Left lung (tissue), 10 donors: ENCODE results near the gene COL4A2. TPM values are rescaled to one million over a fixed set of nuclear protein-coding genes. Genes with fewer than 3 reads are reported as not detected.
A peak's percentile ranks its signal among the peaks of the same experiment; 100 is the strongest.

Experiments used
- ATAC-seq: fragments of 200-7000 bp; cut with Tn5 transposase; one replicate; pipeline ENCODE4 v1.9.1; 2020; ENCODE audit warnings: moderate library complexity
- DNase-seq, 4 donors: peaks; one replicate each; pipeline ENCODE4 v3.0.0-alpha.2; 2013 to 2020
- H3K27ac ChIP-seq, 2 donors: fragments of 200-600 bp; sonication (generic) in 1 of 2; one replicate each; pipeline versions ENCODE4 v1.5.0 to v1.8.0; 2020 to 2021
- H3K27me3 ChIP-seq, 2 donors: fragments of 200-600 bp; sonication (generic) in 1 of 2; one replicate each; pipeline versions ENCODE4 v1.5.0 to v1.8.0; 2020 to 2021
- H3K36me3 ChIP-seq, 2 donors: fragments of 200-600 bp; sonication (generic) in 1 of 2; one replicate each; pipeline versions ENCODE4 v1.5.0 to v1.8.0; 2020 to 2021
- H3K4me1 ChIP-seq, 2 donors: fragments of 200-600 bp; one replicate each; pipeline ENCODE4 v1.8.0; 2021
- H3K4me3 ChIP-seq, 2 donors: fragments of 200-600 bp; sonication (generic) in 1 of 2; one replicate each; pipeline versions ENCODE4 v1.5.0 to v1.8.0; 2020 to 2021; ENCODE audit warnings: mild to moderate bottlenecking in 1 of 2
- H3K9me3 ChIP-seq, 2 donors: fragments of 200-600 bp; sonication (generic) in 1 of 2; one replicate each; pipeline versions ENCODE4 v1.5.0 to v1.8.0; 2020 to 2021
- CTCF ChIP-seq, 2 donors: fragments of 200-600 bp; sonication (generic) in 1 of 2; IDR thresholded peaks; one replicate each; pipeline versions ENCODE4 v1.5.0 to v1.8.0; 2021; ENCODE audit warnings: antibody characterized with exemption in 2 of 2
- intact Hi-C, 2 donors: fragments of 100-400 bp; cut with DNase I; formaldehyde crosslinking; loops; one replicate each; pipeline versions ENCODE4 v1.11.2 to v1.14.2; 2022
- polyA plus RNA-seq, 6 donors: library from polyadenylated mRNA; unstranded; fragments of 120-200 nt; gene quantifications; one replicate each; pipeline ENCODE4 v1.2.1, GENCODE V29; 2013; ENCODE audit not compliant: insufficient read length in 6 of 6
- total RNA-seq, 2 donors: library from RNA; stranded (reverse); fragmentation: NEBNext Ultra II Directional; extraction: Animal tissue kit (Norgen Biotek cat#: 25700); gene quantifications; one replicate each; pipeline ENCODE4 v1.2.1, GENCODE V29; 2021
- donor health status: DM: no; HTN: yes; CAD: no.
- donor health status: DM: no; HTN: no; CAD: no.

Gene COL4A2
- total and polyA plus RNA-seq, 8 donors: 307 to 638 (median 395) TPM

- no peaks in the 10 kb centered on the region for H3K9me3 ChIP-seq
- no peak overlapping the region for H3K4me3 ChIP-seq
- ATAC-seq (no peak), DNase-seq (peak in 2 of 4 donors; percentile 61 to 62)
- intact Hi-C loops: no loop called here
- H3K27ac ChIP-seq: peak overlapping the region in 1 of 2 donors; percentile 21
- H3K4me1 ChIP-seq: peaks cover 21 to 46% of the 10 kb centered on the region in 2 donors
- no peak for TF ChIP-seq CTCF (IDR thresholded peaks at IDR 0.05)
- H3K36me3 ChIP-seq: no peaks in the 10 kb centered on the region
- H3K27me3 ChIP-seq: no peaks in the 10 kb centered on the region
Observed at GRCh38 chr13:110324026-110324749, 17.1 kb downstream of the COL4A2 start.

- no peak for DNase-seq
- ATAC-seq: no peak
- H3K4me3 ChIP-seq: no peak overlapping the region
- peak overlapping the region; percentile 1 to 49 for H3K27ac ChIP-seq
- intact Hi-C loops: no loop called here
- peaks cover 18 to 32% of the 10 kb centered on the region in 2 donors for H3K4me1 ChIP-seq
- no peaks in the 10 kb centered on the region for H3K36me3 ChIP-seq
- no peak for TF ChIP-seq CTCF (IDR thresholded peaks at IDR 0.05)
- no peaks in the 10 kb centered on the region for H3K9me3 ChIP-seq
- no peaks in the 10 kb centered on the region for H3K27me3 ChIP-seq
Observed at GRCh38 chr13:110326263-110326904, 19.3 kb downstream of the COL4A2 start.

DNA sequence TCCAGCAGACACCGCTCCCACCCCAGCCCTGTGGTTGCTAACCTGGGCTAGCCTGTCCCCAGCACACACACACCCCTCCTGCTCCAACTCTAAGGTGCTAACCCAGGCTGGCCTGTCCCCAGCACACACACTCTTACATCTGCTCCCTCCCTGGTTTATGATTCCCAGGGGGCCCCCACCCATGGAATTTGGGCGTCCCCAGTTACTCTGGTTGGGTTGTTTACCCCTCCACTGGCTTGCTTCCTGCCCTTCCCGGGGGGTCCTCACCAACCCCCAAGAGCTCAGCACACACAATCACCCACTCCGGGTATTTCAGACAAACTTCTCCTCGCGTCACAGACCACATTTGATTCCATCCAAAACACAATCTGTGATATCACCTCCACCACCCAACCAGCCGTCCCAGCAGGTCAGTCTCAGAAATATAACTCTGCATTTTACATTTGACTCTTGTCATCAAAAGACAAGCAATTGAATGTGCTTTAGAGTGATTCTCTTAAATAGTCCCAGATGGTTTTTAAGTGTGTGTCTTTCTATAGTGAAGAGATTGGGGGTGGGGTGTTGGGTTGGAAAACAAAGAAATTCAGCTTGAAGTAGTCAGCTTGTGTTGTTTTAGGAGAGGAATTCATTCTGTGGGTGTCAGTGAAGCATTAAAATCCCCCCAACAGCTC lies 20.1 kb downstream of the COL4A2 start:
- Histone ChIP-seq H3K27me3 (no peaks in the 10 kb centered on the region), H3K36me3 (no peaks in the 10 kb centered on the region), H3K4me1 (peaks cover 23 to 32% of the 10 kb centered on the region in 2 donors), H3K27ac (peak overlapping the region; percentile 1 to 49), H3K9me3 (no peaks in the 10 kb centered on the region), H3K4me3 (no peak overlapping the region)
- ATAC-seq: no peak
- TF ChIP-seq CTCF (IDR thresholded peaks at IDR 0.05): no peak
- intact Hi-C loops: no loop called here
- DNase-seq: no peak

GRCh38 chr13:110328573-110328972 lies 21.5 kb downstream of the COL4A2 start:
- Histone ChIP-seq H3K9me3 (no peaks in the 10 kb centered on the region), H3K36me3 (no peaks in the 10 kb centered on the region), H3K27ac (no peak overlapping the region), H3K4me1 (peaks cover 15 to 30% of the 10 kb centered on the region in 2 donors), H3K4me3 (no peak overlapping the region), H3K27me3 (no peaks in the 10 kb centered on the region)
- intact Hi-C loops: no loop called here
- no peak for TF ChIP-seq CTCF (IDR thresholded peaks at IDR 0.05)
- DNase-seq: no peak
- ATAC-seq: no peak

DNA sequence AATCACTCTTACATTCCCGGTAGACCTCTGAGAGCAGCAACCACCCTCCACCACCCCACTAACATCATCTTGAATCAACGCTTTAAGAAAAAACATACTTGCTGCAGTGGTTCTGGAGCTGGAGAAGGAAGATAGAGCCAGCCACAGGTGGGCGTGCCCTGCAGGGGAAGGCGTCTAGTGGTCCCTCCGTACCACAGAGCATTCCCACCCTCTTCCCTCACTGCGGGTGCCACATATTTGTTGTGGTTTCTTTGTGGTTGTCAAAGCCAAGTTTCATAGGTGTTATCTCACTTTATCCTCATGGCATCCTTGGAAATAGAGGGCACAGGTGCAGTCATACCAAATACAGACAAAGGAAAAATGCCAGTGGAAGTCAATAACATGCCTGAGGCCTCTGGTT lies 22.2 kb downstream of the COL4A2 start:
- intact Hi-C loops: no loop called here
- DNase-seq (no peak), ATAC-seq (no peak)
- TF ChIP-seq CTCF (IDR thresholded peaks at IDR 0.05): no peak
- H3K27ac ChIP-seq: no peak overlapping the region
- H3K36me3 ChIP-seq: no peaks in the 10 kb centered on the region
- no peaks in the 10 kb centered on the region for H3K9me3 ChIP-seq
- no peak overlapping the region for H3K4me3 ChIP-seq
- H3K27me3 ChIP-seq: no peaks in the 10 kb centered on the region
- H3K4me1 ChIP-seq: peaks cover 9 to 24% of the 10 kb centered on the region in 2 donors
